ENCODE results near the gene TRPC4AP.
A peak's percentile ranks its signal among the peaks of the same experiment; 100 is the strongest.
"Not testable (repeated sequence)": the region's sequence is repeated elsewhere in the genome, so short reads cannot be mapped to it uniquely, and the experiment has no call there.

Gene TRPC4AP

GRCh38 chr20:35093267-35093884, 769 bp upstream of the TRPC4AP start:
- peak; percentile 19 to 20 for DNase-seq

GRCh38 chr20:35091816-35092523, 637 bp downstream of the TRPC4AP start:
- peak in 1 of 2 donors; percentile 61 for DNase-seq

- no peak for DNase-seq
Observed at GRCh38 chr20:35088231-35089145, 4.1 kb downstream of the TRPC4AP start.

- no peak for DNase-seq
Observed at GRCh38 chr20:35087791-35088190, 4.8 kb downstream of the TRPC4AP start.

- DNase-seq, result no peak
Observed at GRCh38 chr20:35087355-35087754, 5.3 kb downstream of the TRPC4AP start.

- DNase-seq, result no peak
Observed at GRCh38 chr20:35085477-35086225, 7.0 kb downstream of the TRPC4AP start.

- DNase-seq, result no peak
Observed at GRCh38 chr20:35084998-35085397, 7.6 kb downstream of the TRPC4AP start.

GRCh38 chr20:35080348-35080642, 12.3 kb downstream of the TRPC4AP start:
- DNase-seq, result not testable (repeated sequence)

GRCh38 chr20:35079472-35080347, 12.9 kb downstream of the TRPC4AP start:
- no peak for DNase-seq

GRCh38 chr20:35077872-35078271, 14.7 kb downstream of the TRPC4AP start:
- no peak for DNase-seq

- no peak for DNase-seq
Observed at GRCh38 chr20:35077341-35077740, 15.3 kb downstream of the TRPC4AP start.

- not testable (repeated sequence) for DNase-seq
Observed at GRCh38 chr20:35071436-35072153, 21.0 kb downstream of the TRPC4AP start.

GRCh38 chr20:35066194-35066593, 26.4 kb downstream of the TRPC4AP start:
- no peak for DNase-seq

- DNase-seq, result no peak
Observed at GRCh38 chr20:35065181-35065580, 27.4 kb downstream of the TRPC4AP start.

- no peak for DNase-seq
Observed at GRCh38 chr20:35063168-35063567, 29.4 kb downstream of the TRPC4AP start.

GRCh38 chr20:35062478-35062877, 30.1 kb downstream of the TRPC4AP start:
- no peak for DNase-seq

- no peak for DNase-seq
Observed at GRCh38 chr20:35060168-35060567, 32.4 kb downstream of the TRPC4AP start.

GRCh38 chr20:35059612-35060011, 33.0 kb downstream of the TRPC4AP start:
- no peak for DNase-seq

GRCh38 chr20:35059110-35059509, 33.5 kb downstream of the TRPC4AP start:
- no peak for DNase-seq

GRCh38 chr20:35055445-35056276, 36.9 kb downstream of the TRPC4AP start:
- DNase-seq, result no peak
